HT-29 (cell line): ENCODE measurements around the gene INHBE. TPM values are rescaled to one million over a fixed set of nuclear protein-coding genes. Genes with fewer than 3 reads are reported as not detected.
"Not testable (repeated sequence)": the region's sequence is repeated elsewhere in the genome, so short reads cannot be mapped to it uniquely, and the experiment has no call there.

Experiments
- DNase-seq: peaks from one replicate; pipeline ENCODE4 v3.0.0-alpha.2; 2015; ENCODE audit warnings: low spot score
- total RNA-seq: library from RNA; depleted of rRNA; stranded (reverse); fragments of >200 nt; shearing (Covaris generic); gene quantifications from 2 replicates; pipeline ENCODE4 v1.2.3, GENCODE V29; 2014

INHBE gene
- total RNA-seq, 1 experiment from 2014 or later = 0.41 TPM

DNA sequence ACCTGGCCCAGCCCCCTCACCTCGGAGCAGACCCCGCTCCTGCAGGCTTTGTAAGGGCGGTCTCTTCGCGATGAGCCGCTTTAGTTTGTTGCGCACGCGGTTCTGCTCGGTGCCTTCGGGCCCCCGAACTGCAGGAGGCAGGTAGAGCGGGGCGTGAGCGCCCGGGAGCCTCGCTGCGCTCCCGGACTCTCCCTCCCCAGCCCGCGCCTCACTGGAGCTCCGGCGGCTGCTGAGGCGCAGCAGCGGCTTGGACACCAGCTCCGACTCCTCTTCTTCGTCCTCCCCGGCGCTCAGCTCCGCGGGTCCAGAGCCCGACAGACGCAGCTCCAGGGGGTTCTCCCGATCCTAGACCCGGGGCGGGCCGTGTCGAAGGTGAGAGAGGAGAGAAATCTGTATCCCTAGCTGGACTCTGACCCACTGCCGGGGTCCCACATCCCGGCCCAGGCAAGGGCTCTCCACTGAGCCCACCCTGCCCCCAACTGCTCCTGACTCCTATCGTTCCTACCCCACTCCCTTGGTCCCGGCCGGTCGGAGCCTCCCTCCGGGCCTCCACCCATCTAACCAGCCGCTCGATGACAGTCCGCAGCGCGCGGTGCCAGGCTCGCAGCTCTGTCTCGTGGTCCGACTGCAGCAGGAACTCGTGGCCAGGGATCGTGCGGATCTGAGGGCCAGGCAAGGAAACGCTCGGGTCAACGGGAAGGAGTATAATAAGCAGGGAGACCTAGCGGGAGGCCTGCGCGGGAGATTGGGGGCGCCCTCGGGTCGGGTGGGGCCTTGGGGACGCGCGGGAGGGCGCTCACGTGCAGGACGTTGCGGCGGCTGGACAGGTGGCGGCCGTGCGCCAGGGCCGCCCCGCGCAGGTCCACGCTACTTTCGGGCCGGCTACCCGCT, 20.4 kb downstream of the INHBE start:
- no peak for DNase-seq

- no peak for DNase-seq
Measured at GRCh38 chr12:57476162-57476992, 21.3 kb downstream of the INHBE start.

DNA sequence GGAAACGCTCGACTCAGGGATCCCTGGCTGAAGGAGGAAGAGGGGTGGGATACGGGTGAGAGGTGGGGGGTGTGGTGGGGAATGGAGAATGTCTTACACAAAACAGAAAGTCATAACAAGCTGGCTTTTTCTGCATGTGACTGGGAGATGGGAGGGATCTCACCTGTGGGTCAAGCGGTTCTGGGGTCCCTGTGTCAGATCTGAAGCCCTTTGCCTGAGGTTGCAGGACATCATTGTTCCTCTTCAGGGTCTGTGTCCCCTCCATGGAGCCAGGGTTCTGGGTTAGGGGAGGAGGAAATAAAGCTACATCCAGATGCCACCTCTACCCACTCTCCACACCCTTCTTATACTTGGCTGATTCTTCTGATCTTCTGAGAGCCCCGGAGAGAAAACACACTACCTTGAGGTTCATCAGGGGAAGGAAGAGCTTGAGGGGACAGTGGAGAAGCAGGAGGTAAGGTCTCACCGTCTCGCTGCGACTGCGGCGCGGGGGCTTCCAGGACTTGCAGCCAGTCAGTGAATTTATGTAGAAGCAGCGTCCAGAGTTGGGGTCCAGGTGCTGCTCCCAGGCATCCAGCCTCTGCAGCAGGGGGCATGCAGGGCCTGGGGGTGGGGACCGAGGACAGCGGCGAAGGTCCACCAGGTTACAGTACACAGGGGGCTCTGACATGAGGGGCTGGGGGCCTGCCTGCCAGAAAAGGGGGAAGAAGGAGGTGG, 22.0 kb downstream of the INHBE start:
- DNase-seq = no peak

DNA sequence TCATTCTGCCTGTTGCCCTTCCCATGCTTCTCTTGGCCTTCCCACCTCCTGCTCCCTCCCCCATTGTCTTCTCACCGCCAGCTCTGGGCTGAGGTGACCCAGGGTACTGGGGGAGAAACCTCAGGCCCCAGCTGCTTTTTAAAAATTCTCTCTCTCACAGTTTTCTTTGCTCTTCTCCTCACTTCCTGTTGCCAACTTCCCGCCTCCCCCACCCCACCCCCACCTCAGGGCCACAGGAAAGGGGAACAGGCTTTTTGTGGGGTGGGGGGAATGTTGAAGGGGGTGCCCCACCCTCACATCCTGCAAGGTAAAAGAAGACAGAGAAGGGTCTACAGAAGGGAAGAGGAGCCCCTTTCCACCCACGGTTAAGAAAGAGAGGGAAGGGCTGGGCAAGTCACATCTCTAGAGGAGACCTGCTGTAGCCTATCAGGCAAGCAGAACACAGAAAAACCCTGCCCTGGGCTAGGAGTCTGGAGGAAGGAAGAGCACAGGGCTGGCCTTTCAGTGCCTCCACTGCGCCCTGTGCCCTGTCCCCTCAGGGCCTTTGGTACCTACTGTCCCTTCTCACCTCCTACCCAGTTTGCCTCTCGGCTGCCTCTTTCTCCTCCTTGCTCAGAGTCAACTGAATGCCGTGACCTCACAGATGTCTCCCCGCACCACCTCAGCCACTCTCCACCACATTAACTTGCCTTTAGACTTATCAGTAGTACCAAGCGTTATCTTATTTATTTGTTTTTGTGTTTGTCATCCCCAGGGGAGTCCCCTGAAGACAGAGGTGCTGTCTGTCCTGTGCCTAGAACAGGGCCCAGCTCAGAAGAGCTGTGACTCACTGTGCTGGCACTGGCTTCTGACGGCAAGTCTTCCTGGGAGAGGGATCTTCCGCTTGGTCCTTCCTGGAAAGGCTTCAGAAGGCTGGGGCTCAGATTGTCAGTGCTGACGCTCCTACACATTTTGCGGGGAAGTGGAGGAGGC, 22.9 kb downstream of the INHBE start:
- DNase-seq = no peak

- DNase-seq = no peak
Measured at GRCh38 chr12:57479043-57479375, 23.9 kb downstream of the INHBE start.

GRCh38 chr12:57479376-57480115, 24.4 kb downstream of the INHBE start, which contains the start of gene ARHGAP9:
ARHGAP9 (minus strand) TSS chr12:57479866; CDS start chr12:57479406, 460 bp downstream.
- DNase-seq = no peak

DNA sequence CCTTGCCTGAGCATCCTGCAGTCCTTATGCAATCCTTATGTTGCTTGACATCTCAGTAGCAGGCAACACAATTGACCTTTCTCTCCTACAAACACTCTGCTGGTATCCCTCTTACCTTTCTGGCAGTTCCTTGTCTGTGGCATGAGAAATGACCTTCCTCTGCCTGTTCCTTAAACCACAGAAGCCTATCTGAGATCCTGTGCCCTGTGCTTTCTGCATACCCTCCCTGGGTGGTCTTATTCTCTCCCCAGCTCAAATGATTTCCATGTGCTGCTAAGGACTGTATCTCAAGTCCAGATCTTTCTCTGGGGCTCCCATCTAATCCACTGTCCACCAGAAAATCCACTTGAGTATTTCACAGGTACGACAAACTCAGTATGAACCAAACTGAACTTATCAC, 26.6 kb downstream of the INHBE start:
- DNase-seq = no peak

GRCh38 chr12:57483466-57483865, 28.4 kb downstream of the INHBE start:
- no peak for DNase-seq

- DNase-seq = no peak
Measured at GRCh38 chr12:57485695-57486094, 30.6 kb downstream of the INHBE start.

GRCh38 chr12:57487055-57487596, 32.0 kb downstream of the INHBE start:
- DNase-seq = no peak

GRCh38 chr12:57487597-57488401, 32.7 kb downstream of the INHBE start, which contains the start of gene MARS1:
MARS1 (plus strand) TSS chr12:57488068; CDS start chr12:57488091, 23 bp downstream.
- DNase-seq = peak; percentile 96

DNA sequence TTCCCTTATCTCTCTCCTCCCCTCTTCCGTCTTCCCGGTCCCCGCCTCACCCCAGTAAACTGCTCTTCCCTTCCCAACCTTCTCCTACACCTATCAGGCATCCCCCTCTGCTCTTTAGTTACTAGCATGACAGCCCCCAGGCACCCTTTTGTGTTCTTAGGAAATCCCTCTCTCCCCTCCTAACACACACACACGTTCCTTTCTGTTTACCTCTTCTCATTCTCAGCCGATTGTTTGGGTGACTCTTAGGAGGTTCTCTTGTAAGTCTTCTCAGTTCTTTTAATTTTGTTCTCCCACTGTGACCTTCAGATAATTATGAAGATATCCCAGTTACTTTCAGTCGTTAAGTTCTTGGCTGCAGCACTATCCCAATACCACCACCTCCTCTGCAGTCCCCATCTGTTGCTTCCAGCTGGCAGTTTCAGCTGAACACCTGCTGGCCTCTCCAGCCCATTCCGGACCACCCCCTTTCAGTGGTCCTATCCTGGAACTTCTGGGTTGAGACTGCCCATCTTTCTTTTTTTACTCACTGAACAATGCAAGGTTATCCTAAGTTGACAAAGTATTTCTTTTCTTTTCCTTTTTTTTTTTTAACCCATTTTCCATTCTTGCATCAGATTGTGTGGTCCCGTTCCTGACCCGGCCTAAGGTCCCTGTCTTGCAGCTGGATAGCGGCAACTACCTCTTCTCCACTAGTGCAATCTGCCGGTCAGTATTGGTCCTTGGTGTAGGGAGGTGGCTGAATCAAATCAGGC, 33.5 kb downstream of the INHBE start:
- peak; percentile 11 for DNase-seq

GRCh38 chr12:57489157-57489641, 34.1 kb downstream of the INHBE start:
- DNase-seq = no peak

DNA sequence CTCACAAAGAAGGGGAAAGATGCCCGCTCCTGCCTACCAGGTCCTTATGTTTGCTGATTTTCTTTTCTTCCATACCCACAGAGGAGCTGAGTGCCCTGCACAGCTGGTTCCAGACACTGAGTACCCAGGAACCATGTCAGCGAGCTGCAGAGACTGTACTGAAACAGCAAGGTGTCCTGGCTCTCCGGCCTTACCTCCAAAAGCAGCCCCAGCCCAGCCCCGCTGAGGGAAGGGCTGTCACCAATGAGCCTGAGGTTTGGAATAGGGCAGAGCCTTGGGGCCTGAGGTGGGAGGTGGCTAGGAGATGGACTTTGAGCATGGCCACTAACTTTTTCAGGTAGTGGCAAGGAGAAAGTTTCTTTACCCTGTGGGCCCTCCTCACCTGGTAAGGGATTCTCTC, 35.0 kb downstream of the INHBE start:
- no peak for DNase-seq

DNA sequence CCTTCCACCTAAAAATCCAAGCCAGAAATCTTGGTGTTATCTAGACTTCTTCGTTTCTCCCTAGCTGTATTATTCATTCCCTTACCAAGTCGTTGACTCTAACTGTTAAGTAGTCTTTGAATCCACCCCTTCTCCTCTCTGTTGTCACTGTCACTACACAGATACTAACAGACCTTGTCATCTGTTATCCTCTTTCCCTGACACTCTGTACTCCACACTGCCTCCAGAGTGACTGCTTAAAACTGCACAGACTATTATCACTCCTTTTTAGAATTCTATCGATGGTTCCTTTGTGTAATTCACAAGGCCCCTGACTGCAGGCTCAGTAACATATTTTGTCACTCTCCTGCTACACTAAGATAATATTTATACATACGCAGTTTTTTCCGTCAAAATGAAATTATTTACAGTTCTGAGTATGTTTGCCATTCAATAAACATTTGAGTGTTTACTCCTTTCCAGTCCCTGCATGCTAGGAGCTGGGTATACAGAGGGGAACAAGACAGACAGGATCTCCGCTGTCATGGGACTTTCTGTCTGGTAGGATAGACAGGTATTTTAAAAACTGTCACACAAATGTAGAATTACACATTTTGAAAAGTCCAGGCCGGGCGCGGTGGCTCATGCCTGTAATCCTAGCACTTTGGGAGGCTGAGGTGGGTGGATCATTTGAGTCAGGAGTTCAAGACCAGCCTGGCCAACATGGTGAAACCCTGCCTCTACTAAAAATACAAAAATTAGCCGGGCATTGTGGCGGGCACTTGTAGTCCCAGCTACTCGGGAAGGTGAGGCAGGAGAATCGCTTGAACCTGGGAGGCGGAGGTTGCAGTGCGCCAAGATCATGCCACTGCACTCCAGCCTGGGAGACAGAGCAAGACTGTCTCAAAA, 36.5 kb downstream of the INHBE start:
- peak; percentile 14 for DNase-seq

GRCh38 chr12:57495051-57495701, 40.1 kb downstream of the INHBE start:
- not testable (repeated sequence) for DNase-seq
